Thyroid gland (tissue), 4 donors: Measurements from ENCODE around the gene MZF1. TPM values are rescaled to one million over a fixed set of nuclear protein-coding genes. Genes with fewer than 3 reads are reported as not detected.

Experiments used
- DNase-seq, 2 donors: peaks; one replicate each; pipeline ENCODE4 v3.0.0-alpha.2; 2019
- H3K27ac ChIP-seq, 3 donors: fragments of 200-600 bp; sonication (generic); 1 replicate in 2 of 3; 2 replicates in 1 of 3; pipeline ENCODE4 v1.5.1; 2016 to 2019; ENCODE audit warnings: mild to moderate bottlenecking in 1 of 3, moderate library complexity in 1 of 3
- H3K27me3 ChIP-seq: fragments of 200-600 bp; sonication (generic); one replicate; pipeline ENCODE4 v1.5.1; 2019
- H3K36me3 ChIP-seq, 2 donors: fragments of 200-600 bp; sonication (generic); one replicate each; pipeline ENCODE4 v1.5.1; 2016 to 2019
- H3K4me1 ChIP-seq, 2 donors: fragments of 200-600 bp; sonication (generic); one replicate each; pipeline ENCODE4 v1.5.1; 2017 to 2019
- H3K4me3 ChIP-seq, 3 donors: fragments of 200-600 bp; sonication (generic); replicated peaks in 1 of 3; 1 replicate in 2 of 3; 2 replicates in 1 of 3; pipeline ENCODE4 v1.5.1; 2016; ENCODE audit warnings: mild to moderate bottlenecking in 1 of 3
- H3K9me3 ChIP-seq: fragments of 200-600 bp; sonication (generic); one replicate; pipeline ENCODE4 v1.5.1; 2017
- CTCF ChIP-seq, 6 experiments: fragments of 200-600 bp in 3 of 6; fragments of 450-650 bp in 3 of 6; sonication (generic) in 3 of 6; IDR thresholded peaks; one replicate each; pipeline ENCODE4 v1.5.1; 2016 to 2019; ENCODE audit warnings: antibody characterized with exemption in 6 of 6, mild to moderate bottlenecking in 2 of 6, inconsistent platforms in 1 of 6, moderate library complexity in 1 of 6
- POLR2A ChIP-seq, 2 donors: fragments of 450-650 bp; IDR thresholded peaks; one replicate each; pipeline ENCODE4 v1.6.1; 2017; ENCODE audit warnings: antibody characterized with exemption in 2 of 2, mild to moderate bottlenecking in 2 of 2, moderate library complexity in 1 of 2
- WGBS, 2 donors: methylation state at CpG; one replicate each; pipeline ENCODE4 v1.1.5; 2017; 5-methylcytosine and 5-hydroxymethylcytosine counted together
- intact Hi-C: fragments of 100-400 bp; cut with DNase I; formaldehyde crosslinking; loops from one replicate; pipeline ENCODE4 v1.15.1; 2023
- total RNA-seq, 4 donors: library from RNA; depleted of rRNA; stranded (reverse); fragments of >200 nt; gene quantifications; one replicate each; pipeline ENCODE4 v1.2.3, GENCODE V29; 2016

MZF1 gene
- total RNA-seq, 4 donors from 2014 or later, result 55.0 to 82.7 (median 70.5) TPM

GRCh38 chr19:58547323-58548312, 25.5 kb downstream of the MZF1 start:
- peaks cover 53 to 57% of the 10 kb centered on the region in 2 donors for H3K36me3 ChIP-seq
- no peak overlapping the region for H3K4me3 ChIP-seq
- peaks cover 22 to 23% of the 10 kb centered on the region in 2 donors for H3K4me1 ChIP-seq
- TF ChIP-seq CTCF (IDR thresholded peaks at IDR 0.05) (no peak), POLR2A (IDR thresholded peaks at IDR 0.05) (no peak)
- no peak for DNase-seq
- intact Hi-C loops, result no loop called here
- H3K27ac ChIP-seq, result no peak overlapping the region
- WGBS, 2 donors, result 93 to 94% methylated on average over 18 of the region's 18 CpGs
- no peaks in the 10 kb centered on the region for H3K9me3 ChIP-seq
- no peaks in the 10 kb centered on the region for H3K27me3 ChIP-seq

- Histone ChIP-seq H3K27me3 (no peaks in the 10 kb centered on the region), H3K4me3 (peak overlapping the region in 1 of 3 donors; percentile 96), H3K9me3 (no peaks in the 10 kb centered on the region), H3K27ac (no peak overlapping the region), H3K4me1 (peaks cover 22 to 23% of the 10 kb centered on the region in 2 donors), H3K36me3 (peaks cover 41 to 42% of the 10 kb centered on the region in 2 donors)
- no peak for TF ChIP-seq CTCF (IDR thresholded peaks at IDR 0.05)
- TF ChIP-seq POLR2A (IDR thresholded peaks at IDR 0.05), result no peak
- intact Hi-C loops, result no loop called here
- no peak for DNase-seq
- 25 to 35% methylated on average over 1 of the region's 1 CpG for WGBS, 2 donors
Measured at GRCh38 chr19:58546019-58546530, 27.1 kb downstream of the MZF1 start.

- intact Hi-C loops, result no loop called here
- Histone ChIP-seq H3K9me3 (no peaks in the 10 kb centered on the region), H3K27me3 (no peaks in the 10 kb centered on the region), H3K27ac (peak overlapping the region in 2 of 3 donors; percentile 49 to 73), H3K4me3 (peak overlapping the region; percentile 45 to 96 (median 85)), H3K36me3 (peaks cover 35 to 36% of the 10 kb centered on the region in 2 donors), H3K4me1 (peaks cover 22 to 23% of the 10 kb centered on the region in 2 donors)
- no peak for DNase-seq
- TF ChIP-seq CTCF (IDR thresholded peaks at IDR 0.05), result no peak
- no peak for TF ChIP-seq POLR2A (IDR thresholded peaks at IDR 0.05)
- 13% methylated on average over 12 to 16 of the region's 21 CpGs for WGBS, 2 donors
Measured at GRCh38 chr19:58545286-58546018, 27.7 kb downstream of the MZF1 start.

GRCh38 chr19:58544591-58545285, 28.4 kb downstream of the MZF1 start:
- H3K4me1 ChIP-seq, result peaks cover 22 to 23% of the 10 kb centered on the region in 2 donors
- peak overlapping the region; percentile 45 to 96 (median 85) for H3K4me3 ChIP-seq
- H3K36me3 ChIP-seq, result peaks cover 28 to 29% of the 10 kb centered on the region in 2 donors
- TF ChIP-seq POLR2A (IDR thresholded peaks at IDR 0.05) (no peak), CTCF (IDR thresholded peaks at IDR 0.05) (peak in 1 of 6 experiments; percentile 2)
- no peaks in the 10 kb centered on the region for H3K9me3 ChIP-seq
- H3K27me3 ChIP-seq, result no peaks in the 10 kb centered on the region
- H3K27ac ChIP-seq, result peak overlapping the region; percentile 97 to 98 (median 97)
- peak; percentile 43 to 52 for DNase-seq
- WGBS, 2 donors, result 0% methylated on average over 8 to 12 of the region's 92 CpGs
- intact Hi-C loops, result no loop called here
